Stimulated activated CD4-positive, alpha-beta T cell treated with anti-CD3 and anti-CD28 coated beads, Interleukin-4, amount 100 ng/mL, for 48 hours (primary cell): ENCODE data around the gene CDC42BPB.

Source experiments
- DNase-seq, 2 donors: peaks; one replicate each; pipeline ENCODE4 v3.0.0-alpha.2; 2020; ENCODE audit warnings: low read depth in 2 of 2

CDC42BPB gene

DNA sequence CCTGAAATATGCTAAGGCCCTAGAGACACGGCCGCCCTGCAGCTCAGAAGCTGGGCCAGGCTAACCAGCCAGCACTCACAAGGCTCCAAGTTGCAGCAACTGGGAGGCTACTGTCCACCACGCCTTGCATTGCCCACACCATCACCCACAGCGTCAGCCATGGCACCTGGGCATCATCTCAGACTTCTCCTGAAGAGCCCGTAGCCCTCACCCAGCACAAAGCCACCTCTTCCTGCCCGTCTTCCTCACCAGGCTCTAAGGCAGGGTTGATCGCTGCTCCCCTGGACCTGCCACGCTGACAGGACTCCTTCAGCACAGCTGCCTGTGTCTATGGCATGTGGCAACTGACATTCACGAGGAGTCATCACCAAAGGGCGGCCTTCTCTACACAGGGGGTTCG lies 38.1 kb downstream of the CDC42BPB start:
- no peak for DNase-seq

DNA sequence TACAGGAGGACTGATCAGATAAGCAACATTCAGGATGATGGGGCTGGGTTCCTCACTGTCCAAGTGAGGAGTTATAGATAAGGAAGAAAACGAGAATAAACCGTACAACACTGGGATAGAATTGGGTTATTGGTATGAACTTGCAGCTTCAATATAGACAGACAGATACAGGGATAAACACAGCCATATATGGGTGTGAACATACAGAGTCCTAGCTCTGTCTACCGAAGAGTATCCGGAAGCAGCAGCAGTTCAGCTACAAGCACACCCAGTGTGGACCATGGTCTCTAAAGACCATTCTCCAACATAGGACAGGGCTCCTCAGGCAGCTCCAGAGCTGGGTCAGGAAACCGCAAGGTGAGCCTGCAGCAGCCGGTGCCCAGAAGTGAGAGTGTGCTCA lies 40.8 kb downstream of the CDC42BPB start:
- no peak for DNase-seq

DNA sequence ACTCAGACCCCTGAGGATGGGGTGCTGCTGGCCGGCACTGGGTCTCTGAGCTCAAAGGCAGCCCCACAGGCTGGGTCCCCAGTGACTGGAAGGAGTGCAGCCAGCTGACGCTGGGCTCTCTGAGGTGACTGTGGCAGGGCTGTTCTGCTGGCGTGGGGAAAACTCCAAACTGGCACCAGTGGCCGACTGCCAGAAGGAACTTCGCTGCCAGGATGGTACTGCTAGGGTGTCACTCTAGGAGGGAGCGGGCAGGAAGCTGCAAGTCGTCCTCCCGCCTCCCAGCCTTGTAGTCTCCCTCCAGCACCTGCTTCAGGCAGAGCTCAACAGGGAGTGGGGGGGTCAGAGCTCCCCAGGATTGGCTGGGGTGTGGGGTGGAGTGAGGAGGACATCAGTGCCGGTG lies 41.3 kb downstream of the CDC42BPB start:
- DNase-seq, result no peak

DNA sequence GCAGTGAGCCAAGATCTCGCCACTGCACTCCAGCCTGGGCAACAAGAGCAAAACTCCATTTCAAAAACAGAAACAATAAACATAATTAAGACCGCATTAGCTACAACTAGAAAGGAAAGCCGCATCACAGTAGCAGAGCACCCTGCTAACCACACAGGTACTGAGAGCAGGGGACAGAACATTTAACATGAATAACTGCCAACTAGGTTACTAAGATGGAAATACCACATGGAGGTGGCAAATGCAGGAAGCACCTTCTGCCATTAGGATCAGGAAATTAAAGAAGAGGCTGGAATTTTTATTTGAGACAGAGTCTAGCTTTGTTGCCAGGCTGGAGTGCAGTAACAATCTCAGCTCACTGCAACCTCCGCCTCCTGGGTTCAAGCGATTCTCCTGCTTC lies 41.9 kb downstream of the CDC42BPB start:
- DNase-seq, result no peak

DNA sequence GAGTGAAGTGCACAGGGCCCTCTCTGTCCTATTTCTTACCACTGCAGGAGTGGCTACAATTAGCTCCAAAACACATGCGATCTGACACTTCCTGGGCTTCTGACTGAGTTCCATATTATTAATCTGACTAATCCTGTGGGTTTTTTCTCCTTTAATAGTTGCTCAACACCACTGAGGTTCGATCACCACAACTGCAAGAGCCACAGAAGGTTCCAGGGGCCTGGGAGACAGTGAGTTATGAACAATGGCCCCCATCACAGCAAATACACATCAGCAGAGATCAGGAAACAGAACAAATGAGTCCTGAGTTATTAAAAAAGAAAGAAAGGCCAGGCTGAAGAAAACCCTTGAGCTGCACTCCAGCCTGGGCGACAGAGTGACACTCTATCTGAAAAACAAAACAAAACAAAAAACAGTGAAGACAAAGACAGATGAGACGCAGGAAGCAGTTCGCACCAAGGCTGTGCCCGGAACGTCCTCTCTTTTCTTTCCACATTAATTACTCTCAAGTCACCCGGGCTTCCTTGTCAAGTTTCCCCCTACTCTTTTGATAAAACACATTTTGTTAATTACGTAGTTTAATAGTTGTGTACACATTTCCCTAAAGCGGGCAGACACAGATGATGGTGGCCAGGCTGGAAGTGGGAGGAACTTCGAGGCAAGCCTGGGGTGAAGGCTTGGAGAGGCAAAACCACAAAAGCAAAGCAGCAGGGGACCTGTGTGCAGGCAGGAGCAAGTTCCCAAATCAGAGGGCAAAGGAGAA lies 42.7 kb downstream of the CDC42BPB start:
- no peak for DNase-seq

DNA sequence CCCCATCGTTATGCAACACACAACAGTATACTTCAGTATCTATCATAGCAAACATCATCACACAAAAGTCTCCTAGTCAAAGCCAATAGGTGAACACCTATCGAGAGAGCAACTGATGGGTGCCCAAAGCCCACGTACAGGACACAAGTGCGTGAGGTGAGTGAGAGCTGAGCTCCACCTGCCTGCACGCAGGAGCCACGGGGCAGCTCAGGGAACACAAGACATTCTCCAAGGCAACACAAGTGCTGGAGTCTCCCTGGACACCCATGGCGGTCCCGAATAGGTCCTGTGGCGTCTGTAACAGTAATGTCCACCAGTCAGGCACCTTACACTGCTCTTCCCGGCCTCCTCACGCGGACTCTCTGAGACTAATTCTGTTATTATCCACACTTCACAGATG lies 44.3 kb downstream of the CDC42BPB start:
- DNase-seq, result no peak

DNA sequence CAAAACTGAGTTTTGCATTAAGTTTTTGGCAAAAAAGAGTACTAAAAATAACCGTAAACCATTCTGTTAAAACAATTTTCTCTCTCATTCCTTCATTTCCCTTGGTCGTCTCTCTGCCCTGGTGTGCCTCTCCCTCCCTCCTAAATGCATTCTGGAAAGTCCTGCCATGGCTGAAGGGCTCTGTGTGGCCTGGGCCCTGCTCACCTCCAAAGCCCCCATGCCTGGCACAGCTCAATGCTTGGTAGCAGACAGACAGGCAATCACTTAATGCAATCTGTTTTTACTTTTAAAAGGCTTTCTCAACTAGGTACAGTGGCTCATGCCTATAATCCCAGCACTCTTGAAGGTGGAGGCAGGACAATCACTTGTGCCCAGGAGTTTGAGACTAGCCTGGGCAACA lies 47.8 kb downstream of the CDC42BPB start:
- no peak for DNase-seq

DNA sequence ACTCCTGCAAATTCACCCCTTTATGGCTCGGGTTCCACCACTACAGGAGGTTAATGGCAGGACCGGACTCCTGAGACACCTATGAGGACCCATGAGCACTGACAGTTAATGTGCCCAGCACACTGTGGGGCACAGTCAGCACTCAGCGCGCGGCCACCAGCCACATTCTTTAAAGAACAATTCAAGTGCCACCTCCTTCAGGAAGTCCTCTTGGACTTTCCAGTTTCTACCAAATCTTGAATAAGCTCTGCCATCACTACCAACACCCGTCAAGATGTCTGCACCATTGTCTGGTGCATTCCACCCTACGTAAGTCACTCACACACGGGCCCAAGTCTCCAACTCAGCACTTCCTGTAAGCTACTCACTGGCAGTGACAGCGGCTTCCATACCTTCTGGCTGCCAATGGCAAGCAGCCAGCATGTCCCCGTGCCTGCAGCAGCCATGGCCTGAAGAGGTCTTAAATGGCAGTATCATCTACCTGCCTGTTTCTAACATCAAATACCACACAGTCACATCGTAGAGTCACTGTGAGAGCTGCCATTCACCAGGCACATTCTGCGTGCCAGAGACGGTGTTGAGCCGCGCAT lies 48.5 kb downstream of the CDC42BPB start:
- no peak for DNase-seq

DNA sequence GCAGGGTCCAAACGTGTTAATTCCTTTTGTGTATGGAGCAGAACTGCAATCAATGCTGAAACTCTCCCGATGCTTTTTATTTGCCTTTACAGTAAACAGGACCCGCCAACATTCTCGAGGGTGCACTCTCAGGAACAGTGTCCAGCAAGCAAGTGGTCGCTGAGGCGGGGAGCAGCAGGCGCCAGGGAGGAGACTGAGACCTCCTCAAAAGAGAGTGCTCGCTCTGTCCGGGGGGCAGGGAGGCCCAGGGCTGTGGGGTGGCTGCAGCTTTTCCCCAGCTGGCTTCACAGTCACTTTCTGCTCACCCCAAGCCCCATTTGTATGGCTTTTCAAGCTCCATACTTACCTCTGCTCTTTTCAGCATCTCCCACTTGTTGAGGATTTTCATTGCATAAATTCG lies 49.2 kb downstream of the CDC42BPB start:
- no peak for DNase-seq

DNA sequence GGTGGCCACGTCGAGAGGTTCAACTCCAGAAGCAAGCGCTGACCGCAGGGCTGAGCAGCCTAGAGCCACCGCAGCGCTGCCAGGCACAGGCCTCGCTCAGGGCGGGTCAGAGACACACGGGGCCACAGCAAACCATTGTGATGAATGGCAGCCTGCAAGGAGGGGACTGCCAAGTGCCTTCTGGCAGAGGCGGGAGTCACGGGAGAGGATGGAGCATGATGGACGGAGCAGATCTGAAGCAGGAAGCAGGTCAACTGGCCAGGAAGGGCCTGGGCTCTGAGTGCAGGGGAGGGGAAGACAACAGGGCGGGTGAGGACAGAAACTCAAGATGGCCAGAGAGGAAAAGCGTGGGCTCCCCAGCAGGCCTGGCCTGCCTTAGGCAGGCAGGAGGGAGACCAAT lies 49.8 kb downstream of the CDC42BPB start:
- DNase-seq, result no peak

DNA sequence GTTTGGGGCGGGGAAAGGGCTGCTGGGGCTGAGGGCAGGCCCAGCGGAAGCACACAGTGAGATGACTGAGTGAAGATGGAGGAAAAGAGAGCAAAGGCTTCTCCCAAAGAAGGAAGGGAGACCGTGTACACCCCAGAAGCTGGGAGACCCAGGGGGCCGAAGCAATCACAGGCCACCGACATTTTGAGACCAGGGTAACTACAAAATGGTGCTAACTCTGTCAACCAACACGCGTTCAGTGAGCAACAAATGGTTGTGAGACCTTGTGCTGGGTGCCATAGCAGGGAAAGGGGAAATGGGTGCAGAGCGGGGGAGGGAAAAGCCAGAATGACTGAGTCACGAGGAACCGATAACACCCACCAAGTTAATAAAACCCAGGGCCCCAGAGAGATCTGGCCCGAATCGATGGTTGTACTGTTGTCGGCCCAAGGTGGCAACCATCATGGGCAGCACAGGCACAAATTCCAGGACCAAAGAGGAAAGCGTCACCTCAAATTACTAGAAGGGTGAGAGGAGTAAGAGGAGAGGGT lies 50.3 kb downstream of the CDC42BPB start:
- DNase-seq, result no peak

DNA sequence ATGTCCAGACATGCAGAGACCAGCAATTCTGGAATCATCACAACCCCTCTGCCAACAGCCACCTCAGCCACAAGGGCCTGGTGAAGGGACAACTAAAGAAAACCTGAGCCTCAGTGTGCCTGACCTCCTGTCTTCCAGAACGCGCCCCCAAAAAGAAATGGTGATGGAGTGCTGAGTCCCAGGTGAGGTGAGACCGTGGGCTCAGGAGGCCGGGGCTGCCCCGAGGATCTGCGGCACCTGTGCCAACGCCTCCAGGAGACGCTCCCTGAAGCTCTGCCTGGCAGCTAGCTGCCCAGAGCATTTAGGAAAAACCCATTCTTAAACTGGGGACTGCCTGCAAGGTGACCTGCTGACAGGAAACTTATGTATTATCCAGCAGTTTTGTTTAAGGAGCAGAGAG lies 51.2 kb downstream of the CDC42BPB start:
- no peak for DNase-seq

DNA sequence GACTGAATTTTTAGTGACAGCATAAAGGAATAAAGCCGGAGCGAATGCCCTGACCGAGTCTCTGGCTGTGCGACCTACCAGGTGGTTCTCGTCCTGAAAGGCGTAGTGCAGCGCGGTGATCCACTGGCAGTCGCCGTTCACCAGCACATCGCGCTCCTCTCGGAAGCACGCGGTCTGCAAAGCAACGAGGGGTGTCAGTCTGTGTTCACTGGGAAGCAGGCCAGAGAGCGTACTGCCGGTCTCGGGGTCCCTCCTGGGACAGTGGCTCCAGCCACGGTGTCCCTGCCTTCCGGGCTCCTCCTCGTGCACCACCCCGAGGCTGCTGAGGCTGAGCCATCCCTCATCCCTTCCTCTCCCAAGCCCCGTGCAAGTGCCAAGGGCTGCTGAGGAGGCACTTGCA lies 53.5 kb downstream of the CDC42BPB start:
- no peak for DNase-seq

DNA sequence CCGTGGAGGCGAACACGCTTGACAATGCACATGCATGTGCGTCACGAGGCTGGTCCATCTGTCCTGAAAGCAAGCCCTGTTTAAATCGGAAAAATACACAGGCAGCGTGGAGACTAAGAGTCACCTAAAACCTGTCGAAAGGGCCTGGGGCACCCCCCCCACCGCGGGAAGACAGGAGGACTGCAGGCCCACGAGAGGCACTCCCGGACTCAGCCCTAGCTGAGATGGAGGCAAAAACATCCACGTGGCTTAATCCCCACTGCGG lies 54.1 kb downstream of the CDC42BPB start:
- DNase-seq, result no peak

DNA sequence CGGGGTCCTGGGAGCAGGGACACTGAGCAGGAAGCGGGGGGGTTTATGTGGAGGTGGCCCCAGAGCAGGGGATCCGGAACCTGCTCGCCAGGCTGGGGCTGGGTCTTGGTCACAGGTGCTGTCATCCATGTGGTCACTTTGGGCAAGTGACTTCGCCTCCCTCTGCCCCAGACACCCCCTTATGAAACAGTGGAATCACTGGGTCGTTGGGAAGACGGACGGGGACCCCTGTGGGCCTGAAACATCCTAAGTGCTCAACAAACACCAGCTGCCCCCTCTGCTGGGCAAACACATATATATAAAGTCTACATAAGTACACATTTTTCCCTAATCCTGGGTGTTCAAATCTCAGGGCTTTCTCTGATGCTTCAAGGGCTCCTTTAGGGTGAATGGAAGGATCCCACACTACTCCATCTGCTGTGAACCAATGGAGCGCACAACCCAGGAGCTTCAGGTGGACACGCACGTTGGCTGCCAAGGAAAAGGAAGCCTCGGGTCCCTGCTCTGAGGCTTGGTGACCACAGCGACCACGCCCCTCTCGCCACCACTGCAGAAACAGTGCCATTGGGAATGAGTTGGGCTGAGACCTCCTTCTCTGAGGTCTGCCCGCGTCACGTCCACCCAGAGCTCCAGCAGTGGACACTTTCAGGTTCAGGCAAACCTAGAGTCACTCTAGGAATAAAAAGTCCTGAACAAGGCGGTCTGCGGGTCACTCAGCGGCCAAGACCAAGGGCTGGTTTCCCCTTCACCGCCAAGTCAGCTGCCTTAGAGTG lies 54.6 kb downstream of the CDC42BPB start:
- DNase-seq, result no peak

DNA sequence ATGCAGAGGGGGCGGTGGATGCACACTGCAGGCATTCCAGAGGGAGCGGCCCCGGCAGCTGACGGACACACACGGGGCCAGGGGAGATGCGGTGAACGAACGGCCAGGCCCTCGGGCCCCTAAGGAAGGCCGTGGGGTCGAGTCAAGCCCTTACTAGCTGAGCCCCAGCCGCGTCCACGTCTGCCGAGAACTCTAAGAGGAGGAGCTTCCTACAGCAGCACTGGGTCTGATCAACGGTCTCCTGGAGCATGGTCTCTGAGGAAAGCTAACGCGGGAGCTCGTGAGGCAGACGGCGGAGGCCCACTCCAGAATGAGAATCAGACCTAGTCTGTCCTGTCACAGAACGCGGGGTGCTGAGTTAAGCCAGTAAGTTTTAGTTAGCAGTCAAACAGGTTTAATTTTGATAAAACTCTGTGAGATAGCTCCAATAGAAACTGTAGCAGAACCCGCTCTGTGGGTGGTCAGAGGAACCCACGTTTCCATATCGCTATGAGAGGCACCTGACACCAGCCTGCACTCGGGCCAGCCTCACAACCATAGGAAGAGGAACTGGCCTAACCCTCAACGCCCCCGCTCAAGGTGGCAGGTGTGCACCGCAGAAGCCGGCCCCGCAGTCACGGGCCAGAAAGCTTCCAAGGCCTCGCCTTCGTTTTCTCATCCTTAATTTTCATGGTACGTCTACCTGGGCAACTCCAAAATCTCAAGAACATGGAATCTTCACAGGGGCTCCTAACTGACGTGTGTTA lies 55.5 kb downstream of the CDC42BPB start:
- DNase-seq, result no peak

DNA sequence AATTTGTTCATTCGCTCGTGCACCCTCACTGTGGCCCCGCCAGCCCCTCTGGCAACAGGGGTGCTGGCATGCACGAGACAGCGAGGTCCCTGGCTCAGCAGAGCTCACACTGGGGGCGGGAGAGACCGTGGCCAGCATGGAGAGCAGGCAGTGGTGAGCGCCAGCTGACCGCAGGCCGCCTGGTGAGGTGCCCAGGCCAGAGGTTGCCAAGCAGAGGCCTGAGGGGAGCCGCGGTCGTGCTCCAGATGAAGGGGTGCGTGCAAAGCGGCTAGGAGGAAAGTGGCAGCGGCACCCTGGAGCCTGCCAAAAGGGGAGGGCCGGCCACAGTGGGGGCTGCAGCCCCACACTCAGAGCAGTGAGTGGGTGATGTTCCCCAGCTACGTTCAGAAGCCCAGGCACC lies 56.1 kb downstream of the CDC42BPB start:
- DNase-seq, result no peak

DNA sequence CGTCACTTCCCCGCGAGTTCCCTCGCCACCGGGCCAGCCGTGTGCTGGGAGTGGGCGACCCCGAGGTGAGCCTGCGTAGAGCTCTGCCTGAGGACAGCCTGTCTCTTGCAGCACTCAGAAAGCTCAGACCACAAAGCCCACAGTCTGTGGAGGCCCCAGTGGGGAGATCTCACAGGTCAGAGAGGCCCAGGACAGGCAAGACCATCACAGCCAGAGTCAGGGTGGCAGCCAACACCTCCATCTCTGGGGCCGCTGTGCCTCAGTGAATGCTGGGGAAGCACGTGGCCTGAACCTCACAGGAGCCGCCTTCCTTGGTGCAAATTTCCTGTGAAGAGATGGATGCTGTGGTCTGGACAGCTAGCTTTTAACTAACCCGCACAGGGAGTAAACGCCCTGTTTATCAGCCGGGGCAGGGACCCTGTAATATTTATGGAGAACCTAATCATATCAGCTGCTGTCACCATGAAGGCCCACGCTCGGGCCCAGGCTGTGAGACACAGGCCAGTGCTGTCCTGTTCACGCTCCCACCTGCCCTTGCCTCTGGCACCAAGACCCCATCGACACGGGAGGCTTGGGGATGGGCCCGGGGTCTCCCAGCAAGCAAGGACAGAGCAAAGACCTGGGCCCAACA lies 56.9 kb downstream of the CDC42BPB start:
- no peak for DNase-seq

DNA sequence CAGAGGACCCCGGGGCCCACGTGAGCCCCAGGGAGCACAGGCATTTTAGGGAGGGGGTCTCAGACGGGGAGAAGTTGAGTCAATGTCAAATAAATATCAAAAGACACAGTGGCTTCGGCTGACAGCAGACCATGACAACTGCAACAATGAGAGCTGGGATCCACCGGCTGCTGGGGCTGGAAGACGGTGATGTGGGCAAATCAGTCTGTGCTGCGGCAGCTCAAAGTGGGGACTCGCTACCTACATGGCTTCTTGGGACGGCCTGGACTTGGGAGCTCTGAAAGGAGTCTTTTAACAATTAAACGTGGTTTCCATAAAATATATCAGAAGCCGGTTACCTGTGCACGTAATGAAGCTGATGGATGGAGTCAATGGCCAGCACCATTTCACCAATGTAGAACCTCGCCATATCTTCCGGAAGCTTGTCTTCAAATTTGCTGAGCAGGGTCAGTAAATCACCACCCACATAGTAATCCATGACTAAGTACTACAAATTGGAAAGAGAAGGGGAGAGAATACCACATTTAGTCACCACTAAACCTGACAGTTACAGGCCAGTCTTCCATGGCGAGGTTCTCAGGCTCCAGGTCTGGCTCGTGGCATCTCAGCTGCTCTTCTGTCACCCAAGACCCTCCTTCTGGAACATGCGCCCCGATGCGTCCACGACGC lies 58.0 kb downstream of the CDC42BPB start:
- DNase-seq, result no peak

DNA sequence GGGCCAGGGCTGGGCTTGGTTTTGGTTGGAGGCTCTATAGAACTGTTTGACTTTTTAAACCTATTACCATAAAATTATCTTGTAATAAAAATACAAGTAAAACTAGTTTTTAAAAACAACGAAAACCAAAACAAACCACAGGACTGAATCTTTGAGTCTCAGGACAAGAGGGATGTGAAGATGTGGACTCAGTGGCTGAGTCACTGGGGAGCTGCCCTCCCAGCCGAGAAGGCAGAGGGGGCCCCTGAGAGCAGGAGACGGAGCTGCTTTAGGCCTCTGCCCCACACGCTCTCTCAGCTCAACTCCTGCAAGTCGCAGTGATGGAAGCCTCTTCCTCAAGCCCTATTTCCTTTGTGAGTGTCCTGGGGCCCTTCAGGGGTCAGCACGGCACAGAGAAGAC lies 59.0 kb downstream of the CDC42BPB start:
- DNase-seq, result no peak

DNA sequence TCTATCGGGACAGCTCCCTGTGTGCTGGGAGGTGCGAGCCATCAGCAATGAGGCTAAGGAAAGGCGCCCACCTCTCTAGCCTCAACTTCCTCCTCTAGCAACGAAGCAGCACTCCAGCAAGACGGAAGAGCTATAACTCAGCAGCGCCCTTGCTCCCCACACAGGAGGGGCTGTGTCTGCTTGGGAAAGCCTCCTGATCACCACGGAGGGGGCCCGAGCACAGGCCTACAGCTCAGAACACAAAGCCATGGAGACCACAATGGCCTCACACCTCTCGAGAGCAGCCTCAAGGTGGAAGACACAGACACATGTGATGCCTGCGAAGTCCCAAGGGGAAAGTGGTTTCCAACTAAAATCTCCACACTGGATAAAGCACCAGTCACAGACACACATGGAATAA lies 60.4 kb downstream of the CDC42BPB start:
- no peak for DNase-seq
